HepG2 (cell line): Measurements from ENCODE around the gene ARHGEF3. TPM values are rescaled to one million over a fixed set of nuclear protein-coding genes. Genes with fewer than 3 reads are reported as not detected.

Source experiments
- CAMTA2 ChIP-seq: sonication (generic); formaldehyde crosslinking; IDR thresholded peaks from 2 replicates; pipeline ENCODE4 v1.4.0; 2020; ENCODE audit warnings: mild to moderate bottlenecking, missing genetic modification reagents, borderline replicate concordance
- CHCHD3 ChIP-seq: sonication (generic); formaldehyde crosslinking; IDR thresholded peaks from 2 replicates; pipeline ENCODE4 v1.8.0; 2022; ENCODE audit warnings: mild to moderate bottlenecking, missing genetic modification reagents, moderate library complexity
- KDM5B ChIP-seq: sonication (generic); formaldehyde crosslinking; IDR thresholded peaks from 2 replicates; pipeline ENCODE4 v1.4.0; 2020; ENCODE audit warnings: missing genetic modification reagents, mild to moderate bottlenecking, borderline replicate concordance
- PHB2 ChIP-seq: fragments of 450-650 bp; IDR thresholded peaks from 2 replicates; pipeline ENCODE4 v1.6.1; 2018; ENCODE audit not compliant: partially characterized antibody
- RBAK ChIP-seq: sonication (generic); formaldehyde crosslinking; IDR thresholded peaks from 2 replicates; pipeline ENCODE4 v1.5.1; 2020; ENCODE audit warnings: mild to moderate bottlenecking, missing genetic modification reagents
- RFX1 ChIP-seq: fragments of 450-650 bp; IDR thresholded peaks from 2 replicates; pipeline ENCODE4 v1.6.1; 2017
- SOX6 ChIP-seq, 2 experiments: fragments of 450-650 bp in 1 of 2; sonication (generic) in 1 of 2; formaldehyde crosslinking in 1 of 2; IDR thresholded peaks; 2 replicates each; pipeline versions ENCODE4 v1.4.0 to v1.6.1; 2017 to 2020; ENCODE audit warnings: antibody characterized with exemption in 1 of 2, mild to moderate bottlenecking in 1 of 2, missing genetic modification reagents in 1 of 2
- ZFAT ChIP-seq: sonication (generic); formaldehyde crosslinking; conservative IDR thresholded peaks from 2 replicates; pipeline ENCODE4 v1.8.1; 2023; ENCODE audit warnings: missing genetic modification reagents, inconsistent platforms
- ZNF383 ChIP-seq: sonication (generic); formaldehyde crosslinking; IDR thresholded peaks from 2 replicates; pipeline ENCODE4 v1.4.0; 2020; ENCODE audit warnings: missing genetic modification reagents, mild to moderate bottlenecking, borderline replicate concordance
- polyA plus RNA-seq, 8 experiments: library from polyadenylated mRNA; depleted of rRNA in 3 of 8; stranded (reverse) in 7 of 8; unstranded in 1 of 8; fragments of >200 nt; fragmentation: Illumina TruSeq in 4 of 8; extraction: Trizol in 4 of 8; gene quantifications; 2 replicates each; pipeline versions ENCODE4 v1.2.1 to v1.2.3, GENCODE V29; 2011 to 2016; ENCODE audit warnings: low read depth in 4 of 8, missing spikeins in 1 of 8, mixed read lengths in 1 of 8; ENCODE audit not compliant: insufficient read depth in 1 of 8
- total RNA-seq, 5 experiments: library from RNA; depleted of rRNA; stranded (reverse); fragments of >200 nt; fragmentation: Illumina TruSeq; extraction: Trizol; gene quantifications; 2 replicates each; pipeline ENCODE4 v1.2.3, GENCODE V29; 2016; ENCODE audit warnings: low read depth in 1 of 5
- TF ChIP-seq, protein P1 (sequence below): sonication (generic); formaldehyde crosslinking; IDR thresholded peaks from 2 replicates; pipeline ENCODE4 v1.4.0; 2020; ENCODE audit warnings: missing genetic modification reagents
- TF ChIP-seq, protein P2 (sequence below): sonication (generic); formaldehyde crosslinking; IDR thresholded peaks from 2 replicates; pipeline ENCODE4 v1.5.0; 2020; ENCODE audit warnings: missing genetic modification reagents
- TF ChIP-seq, protein P3 (sequence below): sonication (generic); formaldehyde crosslinking; IDR thresholded peaks from 2 replicates; pipeline ENCODE4 v1.9.0; 2021; ENCODE audit warnings: mild to moderate bottlenecking, missing genetic modification reagents
- TF ChIP-seq, protein P4 (sequence below): sonication (generic); formaldehyde crosslinking; IDR thresholded peaks from 2 replicates; pipeline ENCODE4; 2020; ENCODE audit warnings: missing genetic modification reagents, mild to moderate bottlenecking, borderline replicate concordance
- TF ChIP-seq, protein P5 (sequence below): sonication (generic); formaldehyde crosslinking; IDR thresholded peaks from 2 replicates; pipeline ENCODE4 v1.8.1; 2023; ENCODE audit warnings: mild to moderate bottlenecking, missing genetic modification reagents, borderline replicate concordance
- TF ChIP-seq, protein P6 (sequence below): sonication (generic); formaldehyde crosslinking; IDR thresholded peaks from 2 replicates; pipeline ENCODE4 v1.5.0; 2020; ENCODE audit warnings: missing genetic modification reagents

ARHGEF3 gene
- total and polyA plus RNA-seq, 2 of the 13 experiments (the other 11 are each of a cell fraction or from before 2014, with no cell fraction given), result 14.8 to 23.1 TPM

DNA sequence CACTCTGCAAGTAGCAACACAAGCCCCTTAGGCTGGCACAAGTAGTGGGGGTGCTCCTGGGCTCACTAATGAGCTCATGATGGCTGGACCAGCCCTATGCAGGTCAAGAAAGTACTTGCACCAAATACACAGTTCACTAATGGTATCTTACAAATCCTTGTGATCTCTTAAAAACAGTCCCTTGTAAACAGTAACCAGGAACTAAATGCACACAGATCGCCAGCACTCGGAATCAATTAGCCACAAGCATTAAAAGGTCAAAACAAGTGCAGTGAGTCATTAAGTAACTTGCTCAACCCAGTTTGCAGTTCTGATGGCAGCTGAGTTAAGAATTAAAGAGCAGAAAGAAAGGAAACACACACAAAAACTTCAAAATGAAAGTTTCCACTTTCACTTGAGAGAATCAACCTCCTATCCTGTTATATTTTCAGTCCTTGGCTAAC lies 43.2 kb downstream of the ARHGEF3 start (continued):
- TF ChIP-seq, protein P1, sequence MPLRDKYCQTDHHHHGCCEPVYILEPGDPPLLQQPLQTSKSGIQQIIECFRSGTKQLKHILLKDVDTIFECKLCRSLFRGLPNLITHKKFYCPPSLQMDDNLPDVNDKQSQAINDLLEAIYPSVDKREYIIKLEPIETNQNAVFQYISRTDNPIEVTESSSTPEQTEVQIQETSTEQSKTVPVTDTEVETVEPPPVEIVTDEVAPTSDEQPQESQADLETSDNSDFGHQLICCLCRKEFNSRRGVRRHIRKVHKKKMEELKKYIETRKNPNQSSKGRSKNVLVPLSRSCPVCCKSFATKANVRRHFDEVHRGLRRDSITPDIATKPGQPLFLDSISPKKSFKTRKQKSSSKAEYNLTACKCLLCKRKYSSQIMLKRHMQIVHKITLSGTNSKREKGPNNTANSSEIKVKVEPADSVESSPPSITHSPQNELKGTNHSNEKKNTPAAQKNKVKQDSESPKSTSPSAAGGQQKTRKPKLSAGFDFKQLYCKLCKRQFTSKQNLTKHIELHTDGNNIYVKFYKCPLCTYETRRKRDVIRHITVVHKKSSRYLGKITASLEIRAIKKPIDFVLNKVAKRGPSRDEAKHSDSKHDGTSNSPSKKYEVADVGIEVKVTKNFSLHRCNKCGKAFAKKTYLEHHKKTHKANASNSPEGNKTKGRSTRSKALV (CRISPR knock-in tag), result no peak
- TF ChIP-seq, protein P2, sequence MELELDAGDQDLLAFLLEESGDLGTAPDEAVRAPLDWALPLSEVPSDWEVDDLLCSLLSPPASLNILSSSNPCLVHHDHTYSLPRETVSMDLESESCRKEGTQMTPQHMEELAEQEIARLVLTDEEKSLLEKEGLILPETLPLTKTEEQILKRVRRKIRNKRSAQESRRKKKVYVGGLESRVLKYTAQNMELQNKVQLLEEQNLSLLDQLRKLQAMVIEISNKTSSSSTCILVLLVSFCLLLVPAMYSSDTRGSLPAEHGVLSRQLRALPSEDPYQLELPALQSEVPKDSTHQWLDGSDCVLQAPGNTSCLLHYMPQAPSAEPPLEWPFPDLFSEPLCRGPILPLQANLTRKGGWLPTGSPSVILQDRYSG (CRISPR knock-in tag), result no peak
- TF ChIP-seq SOX6 (IDR thresholded peaks at IDR 0.05), result no peak
- TF ChIP-seq SOX6 (CRISPR knock-in tag; IDR thresholded peaks at IDR 0.05), result peak; percentile 47; the same call in 1 of the 2 replicates
- TF ChIP-seq, protein P3, sequence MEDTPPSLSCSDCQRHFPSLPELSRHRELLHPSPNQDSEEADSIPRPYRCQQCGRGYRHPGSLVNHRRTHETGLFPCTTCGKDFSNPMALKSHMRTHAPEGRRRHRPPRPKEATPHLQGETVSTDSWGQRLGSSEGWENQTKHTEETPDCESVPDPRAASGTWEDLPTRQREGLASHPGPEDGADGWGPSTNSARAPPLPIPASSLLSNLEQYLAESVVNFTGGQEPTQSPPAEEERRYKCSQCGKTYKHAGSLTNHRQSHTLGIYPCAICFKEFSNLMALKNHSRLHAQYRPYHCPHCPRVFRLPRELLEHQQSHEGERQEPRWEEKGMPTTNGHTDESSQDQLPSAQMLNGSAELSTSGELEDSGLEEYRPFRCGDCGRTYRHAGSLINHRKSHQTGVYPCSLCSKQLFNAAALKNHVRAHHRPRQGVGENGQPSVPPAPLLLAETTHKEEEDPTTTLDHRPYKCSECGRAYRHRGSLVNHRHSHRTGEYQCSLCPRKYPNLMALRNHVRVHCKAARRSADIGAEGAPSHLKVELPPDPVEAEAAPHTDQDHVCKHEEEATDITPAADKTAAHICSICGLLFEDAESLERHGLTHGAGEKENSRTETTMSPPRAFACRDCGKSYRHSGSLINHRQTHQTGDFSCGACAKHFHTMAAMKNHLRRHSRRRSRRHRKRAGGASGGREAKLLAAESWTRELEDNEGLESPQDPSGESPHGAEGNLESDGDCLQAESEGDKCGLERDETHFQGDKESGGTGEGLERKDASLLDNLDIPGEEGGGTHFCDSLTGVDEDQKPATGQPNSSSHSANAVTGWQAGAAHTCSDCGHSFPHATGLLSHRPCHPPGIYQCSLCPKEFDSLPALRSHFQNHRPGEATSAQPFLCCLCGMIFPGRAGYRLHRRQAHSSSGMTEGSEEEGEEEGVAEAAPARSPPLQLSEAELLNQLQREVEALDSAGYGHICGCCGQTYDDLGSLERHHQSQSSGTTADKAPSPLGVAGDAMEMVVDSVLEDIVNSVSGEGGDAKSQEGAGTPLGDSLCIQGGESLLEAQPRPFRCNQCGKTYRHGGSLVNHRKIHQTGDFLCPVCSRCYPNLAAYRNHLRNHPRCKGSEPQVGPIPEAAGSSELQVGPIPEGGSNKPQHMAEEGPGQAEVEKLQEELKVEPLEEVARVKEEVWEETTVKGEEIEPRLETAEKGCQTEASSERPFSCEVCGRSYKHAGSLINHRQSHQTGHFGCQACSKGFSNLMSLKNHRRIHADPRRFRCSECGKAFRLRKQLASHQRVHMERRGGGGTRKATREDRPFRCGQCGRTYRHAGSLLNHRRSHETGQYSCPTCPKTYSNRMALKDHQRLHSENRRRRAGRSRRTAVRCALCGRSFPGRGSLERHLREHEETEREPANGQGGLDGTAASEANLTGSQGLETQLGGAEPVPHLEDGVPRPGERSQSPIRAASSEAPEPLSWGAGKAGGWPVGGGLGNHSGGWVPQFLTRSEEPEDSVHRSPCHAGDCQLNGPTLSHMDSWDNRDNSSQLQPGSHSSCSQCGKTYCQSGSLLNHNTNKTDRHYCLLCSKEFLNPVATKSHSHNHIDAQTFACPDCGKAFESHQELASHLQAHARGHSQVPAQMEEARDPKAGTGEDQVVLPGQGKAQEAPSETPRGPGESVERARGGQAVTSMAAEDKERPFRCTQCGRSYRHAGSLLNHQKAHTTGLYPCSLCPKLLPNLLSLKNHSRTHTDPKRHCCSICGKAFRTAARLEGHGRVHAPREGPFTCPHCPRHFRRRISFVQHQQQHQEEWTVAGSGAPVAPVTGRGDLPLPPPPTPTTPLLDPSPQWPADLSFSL, result no peak
- TF ChIP-seq ZNF383 (CRISPR knock-in tag), result no peak
- TF ChIP-seq ZFAT, result no peak
- TF ChIP-seq CAMTA2 (CRISPR knock-in tag), result no peak
- TF ChIP-seq, protein P4, sequence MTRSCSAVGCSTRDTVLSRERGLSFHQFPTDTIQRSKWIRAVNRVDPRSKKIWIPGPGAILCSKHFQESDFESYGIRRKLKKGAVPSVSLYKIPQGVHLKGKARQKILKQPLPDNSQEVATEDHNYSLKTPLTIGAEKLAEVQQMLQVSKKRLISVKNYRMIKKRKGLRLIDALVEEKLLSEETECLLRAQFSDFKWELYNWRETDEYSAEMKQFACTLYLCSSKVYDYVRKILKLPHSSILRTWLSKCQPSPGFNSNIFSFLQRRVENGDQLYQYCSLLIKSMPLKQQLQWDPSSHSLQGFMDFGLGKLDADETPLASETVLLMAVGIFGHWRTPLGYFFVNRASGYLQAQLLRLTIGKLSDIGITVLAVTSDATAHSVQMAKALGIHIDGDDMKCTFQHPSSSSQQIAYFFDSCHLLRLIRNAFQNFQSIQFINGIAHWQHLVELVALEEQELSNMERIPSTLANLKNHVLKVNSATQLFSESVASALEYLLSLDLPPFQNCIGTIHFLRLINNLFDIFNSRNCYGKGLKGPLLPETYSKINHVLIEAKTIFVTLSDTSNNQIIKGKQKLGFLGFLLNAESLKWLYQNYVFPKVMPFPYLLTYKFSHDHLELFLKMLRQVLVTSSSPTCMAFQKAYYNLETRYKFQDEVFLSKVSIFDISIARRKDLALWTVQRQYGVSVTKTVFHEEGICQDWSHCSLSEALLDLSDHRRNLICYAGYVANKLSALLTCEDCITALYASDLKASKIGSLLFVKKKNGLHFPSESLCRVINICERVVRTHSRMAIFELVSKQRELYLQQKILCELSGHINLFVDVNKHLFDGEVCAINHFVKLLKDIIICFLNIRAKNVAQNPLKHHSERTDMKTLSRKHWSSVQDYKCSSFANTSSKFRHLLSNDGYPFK (CRISPR knock-in tag), result no peak
- TF ChIP-seq, protein P5, sequence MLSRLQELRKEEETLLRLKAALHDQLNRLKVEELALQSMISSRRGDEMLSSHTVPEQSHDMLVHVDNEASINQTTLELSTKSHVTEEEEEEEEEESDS (CRISPR knock-in tag), result no peak
- TF ChIP-seq, protein P6, sequence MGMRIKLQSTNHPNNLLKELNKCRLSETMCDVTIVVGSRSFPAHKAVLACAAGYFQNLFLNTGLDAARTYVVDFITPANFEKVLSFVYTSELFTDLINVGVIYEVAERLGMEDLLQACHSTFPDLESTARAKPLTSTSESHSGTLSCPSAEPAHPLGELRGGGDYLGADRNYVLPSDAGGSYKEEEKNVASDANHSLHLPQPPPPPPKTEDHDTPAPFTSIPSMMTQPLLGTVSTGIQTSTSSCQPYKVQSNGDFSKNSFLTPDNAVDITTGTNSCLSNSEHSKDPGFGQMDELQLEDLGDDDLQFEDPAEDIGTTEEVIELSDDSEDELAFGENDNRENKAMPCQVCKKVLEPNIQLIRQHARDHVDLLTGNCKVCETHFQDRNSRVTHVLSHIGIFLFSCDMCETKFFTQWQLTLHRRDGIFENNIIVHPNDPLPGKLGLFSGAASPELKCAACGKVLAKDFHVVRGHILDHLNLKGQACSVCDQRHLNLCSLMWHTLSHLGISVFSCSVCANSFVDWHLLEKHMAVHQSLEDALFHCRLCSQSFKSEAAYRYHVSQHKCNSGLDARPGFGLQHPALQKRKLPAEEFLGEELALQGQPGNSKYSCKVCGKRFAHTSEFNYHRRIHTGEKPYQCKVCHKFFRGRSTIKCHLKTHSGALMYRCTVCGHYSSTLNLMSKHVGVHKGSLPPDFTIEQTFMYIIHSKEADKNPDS (CRISPR knock-in tag), result no peak
- TF ChIP-seq KDM5B (CRISPR knock-in tag), result no peak
- TF ChIP-seq PHB2, result no peak
- no peak for TF ChIP-seq RBAK
- TF ChIP-seq RFX1, result no peak
- TF ChIP-seq CHCHD3 (CRISPR knock-in tag), result no peak
